K562 (cell line): Measurements from ENCODE around the gene CCDC9. TPM values are rescaled to one million over a fixed set of nuclear protein-coding genes. Genes with fewer than 3 reads are reported as not detected.

Source experiments
- FOSL1 ChIP-seq: fragments of 200-800 bp; sonication (Bioruptor generic); conservative IDR thresholded peaks from 2 replicates; pipeline ENCODE4 v1.6.1; 2016; ENCODE audit warnings: missing genetic modification characterization, missing compliant biosample characterization
- FOXP4 ChIP-seq: sonication (generic); formaldehyde crosslinking; IDR thresholded peaks from 2 replicates; pipeline ENCODE4 v1.8.0; 2022; ENCODE audit warnings: mild to moderate bottlenecking, missing genetic modification reagents, borderline replicate concordance
- HES1 ChIP-seq: fragments of 450-650 bp; IDR thresholded peaks from 2 replicates; pipeline ENCODE4 v1.6.1; 2016; ENCODE audit warnings: low read depth, mild to moderate bottlenecking, moderate library complexity
- MNT ChIP-seq, 2 experiments: fragments of 450-650 bp; conservative IDR thresholded peaks; 2 replicates each; pipeline ENCODE4 v1.6.1; 2017; ENCODE audit warnings: mild to moderate bottlenecking in 2 of 2, moderate library complexity in 2 of 2
- NR2F6 ChIP-seq: fragments of 450-650 bp; formaldehyde crosslinking; IDR thresholded peaks from 2 replicates; pipeline ENCODE4 v1.4.0; 2020; ENCODE audit warnings: mild to moderate bottlenecking
- REST ChIP-seq, 2 experiments: fragments of 450-650 bp; formaldehyde crosslinking in 1 of 2; IDR thresholded peaks; 2 replicates each; pipeline versions ENCODE4 v1.4.0 to v1.6.1; 2014 to 2020; ENCODE audit warnings: mild to moderate bottlenecking in 2 of 2, borderline replicate concordance in 1 of 2, low read depth in 1 of 2
- SP1 ChIP-seq: sonication (generic); formaldehyde crosslinking; IDR thresholded peaks from 2 replicates; pipeline ENCODE4 v1.8.1; 2022; ENCODE audit warnings: mild to moderate bottlenecking, missing genetic modification reagents
- YY1 ChIP-seq, 3 experiments: IDR thresholded peaks; 2 replicates each; pipeline ENCODE4 v1.6.1; 2011; ENCODE audit warnings: low read length in 2 of 3, mild to moderate bottlenecking in 2 of 3, moderate library complexity in 2 of 3, borderline replicate concordance in 1 of 3, control low read depth in 1 of 3, low read depth in 1 of 3; ENCODE audit not compliant: insufficient read depth in 3 of 3, insufficient replicate concordance in 2 of 3, control insufficient read depth in 1 of 3, insufficient read length in 1 of 3; ENCODE audit errors: extremely low read depth in 1 of 3
- ZBTB17 ChIP-seq: fragments of 450-650 bp; formaldehyde crosslinking; IDR thresholded peaks from 2 replicates; pipeline ENCODE4 v1.4.0; 2020; ENCODE audit warnings: mild to moderate bottlenecking
- ZNF143 ChIP-seq: sonication (generic); formaldehyde crosslinking; IDR thresholded peaks from 2 replicates; pipeline ENCODE4 v1.9.0; 2022; ENCODE audit warnings: mild to moderate bottlenecking, missing genetic modification reagents
- polyA plus RNA-seq, 8 experiments: library from polyadenylated mRNA; depleted of rRNA in 4 of 8; stranded (reverse) in 5 of 8; unstranded in 3 of 8; fragments of >200 nt; fragmentation: Nextera tagmentation in 2 of 8; fragmentation: Illumina TruSeq in 1 of 8; extraction: Ambion mirVana in 2 of 8; extraction: Trizol in 1 of 8; gene quantifications; 2 replicates each; pipeline versions ENCODE4 v1.2.1 to v1.2.3, GENCODE V29; 2011 to 2014; ENCODE audit warnings: inconsistent platforms in 1 of 8, missing spikeins in 1 of 8
- total RNA-seq, 7 experiments: library from RNA; depleted of rRNA in 6 of 7; stranded (reverse); fragments of >200 nt in 6 of 7; fragmentation: Illumina TruSeq in 2 of 7; extraction: Trizol in 2 of 7; gene quantifications; 2 replicates each; pipeline versions ENCODE4 v1.2.1 to v1.2.3, GENCODE V29; 2011 to 2021; ENCODE audit warnings: low replicate concordance in 1 of 7

The CCDC9 gene
- total and polyA plus RNA-seq, 9 of the 15 experiments (the other 6 are each of a cell fraction or from before 2014, with no cell fraction given), result 0.23 to 38.6 (median 8.4) TPM

- peak; percentile 86 for TF ChIP-seq REST (IDR thresholded peaks at IDR 0.05; ENCODE audit: borderline replicate concordance)
- TF ChIP-seq REST (CRISPR knock-in tag; IDR thresholded peaks at IDR 0.05; ENCODE audit: low read depth), result no peak
- TF ChIP-seq FOSL1 (tag), result no peak
- TF ChIP-seq ZBTB17 (CRISPR knock-in tag), result no peak
- peak in 2 of 3 experiments; percentile 74 to 86 for TF ChIP-seq YY1 (IDR thresholded peaks at IDR 0.05; ENCODE audit: borderline replicate concordance in 1 of 3, control insufficient read depth in 1 of 3, extremely low read depth in 1 of 3, insufficient read depth in 3 of 3, insufficient read length in 1 of 3, insufficient replicate concordance in 2 of 3, low read depth in 1 of 3, low read length in 2 of 3)
- no peak; the same call in 1 of the 2 replicates for TF ChIP-seq HES1
- TF ChIP-seq SP1 (CRISPR knock-in tag), result no peak
- peak; percentile 99 for TF ChIP-seq MNT (conservative IDR thresholded peaks at IDR 0.05)
- TF ChIP-seq ZNF143 (CRISPR knock-in tag), result 0 out of 2 replicates have a peak, but pooled peaks have one; percentile 19
- TF ChIP-seq NR2F6 (CRISPR knock-in tag), result no peak
- TF ChIP-seq FOXP4 (CRISPR knock-in tag), result no peak
Observed at GRCh38 chr19:47255879-47256692, at the start of gene CCDC9 (continued).
